ENCODE results near the gene MMP24. TPM values are rescaled to one million over a fixed set of nuclear protein-coding genes. Genes with fewer than 3 reads are reported as not detected.

Gene MMP24
- total and polyA plus RNA-seq, 5 donors, result 0.27 to 0.48 (median 0.40) TPM

DNA sequence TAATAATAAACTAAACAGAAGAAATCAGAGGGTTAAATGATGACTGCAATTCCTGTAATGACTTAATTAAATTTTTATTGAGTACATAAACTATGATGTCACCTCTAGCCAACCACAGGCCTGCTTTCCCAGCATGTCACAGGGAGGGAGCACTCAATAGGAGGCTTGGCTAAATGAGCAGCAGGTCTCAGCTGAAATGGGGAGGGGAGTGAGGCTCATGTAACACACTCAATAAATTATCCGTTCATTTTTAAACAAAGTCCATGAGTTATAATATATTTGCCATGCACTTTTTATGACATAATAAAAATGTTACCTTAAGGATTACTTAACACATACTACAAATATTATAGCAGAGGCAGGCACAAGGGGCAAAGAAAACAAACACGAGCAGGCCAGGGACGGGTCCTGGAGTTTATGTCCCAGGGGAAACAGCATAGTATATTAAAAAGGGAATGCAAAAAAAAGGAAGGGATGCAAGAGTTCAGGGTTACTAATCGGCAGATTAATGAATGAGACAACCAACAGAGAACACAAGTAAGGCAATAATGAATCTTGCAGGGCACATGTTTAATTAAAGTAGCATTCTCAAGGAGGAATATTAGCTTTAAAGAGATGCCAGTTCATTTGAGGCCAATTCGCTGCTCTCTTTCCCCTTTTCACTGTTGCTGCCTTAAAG, 92.8 kb downstream of the MMP24 start:
- 72% methylated on average over 5 of the region's 5 CpGs for WGBS
- intact Hi-C loops (cut with DNase I), result no loop called here
- no peak overlapping the region for H3K4me3 ChIP-seq (ENCODE audit: low read length)
- no peak for ATAC-seq
- H3K4me1 ChIP-seq (ENCODE audit: control insufficient read depth, insufficient read depth, low read length), result no peaks in the 10 kb centered on the region
- no peak for DNase-seq
- no peaks in the 10 kb centered on the region for H3K9me3 ChIP-seq (ENCODE audit: control insufficient read depth, low read length)
- H3K27ac ChIP-seq (ENCODE audit: low read length), result no peak overlapping the region
- H3K27me3 ChIP-seq (ENCODE audit: control insufficient read depth, insufficient read depth), result no peaks in the 10 kb centered on the region

DNA sequence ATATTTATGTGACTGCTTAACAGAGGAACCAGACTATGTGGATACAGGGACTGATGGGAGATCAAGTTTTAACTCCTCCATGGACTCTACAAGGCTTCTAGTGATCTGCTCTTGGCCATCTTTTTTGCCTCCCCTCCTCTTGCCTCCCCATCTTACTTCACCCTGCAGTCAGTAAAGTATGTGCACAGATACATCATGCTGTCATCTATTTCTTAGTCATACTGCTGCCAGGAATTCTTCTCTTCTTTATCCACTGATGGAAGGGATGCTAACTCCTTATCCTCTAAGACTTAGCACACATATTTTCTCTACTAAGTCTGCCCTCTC, 93.3 kb downstream of the MMP24 start:
- Histone ChIP-seq H3K27ac (ENCODE audit: low read length) (no peak overlapping the region), H3K27me3 (ENCODE audit: control insufficient read depth, insufficient read depth) (no peaks in the 10 kb centered on the region), H3K9me3 (ENCODE audit: control insufficient read depth, low read length) (no peaks in the 10 kb centered on the region), H3K4me1 (ENCODE audit: control insufficient read depth, insufficient read depth, low read length) (no peaks in the 10 kb centered on the region), H3K4me3 (ENCODE audit: low read length) (no peak overlapping the region)
- ATAC-seq, result no peak
- no peak for DNase-seq
- intact Hi-C loops (cut with DNase I), result no loop called here

DNA sequence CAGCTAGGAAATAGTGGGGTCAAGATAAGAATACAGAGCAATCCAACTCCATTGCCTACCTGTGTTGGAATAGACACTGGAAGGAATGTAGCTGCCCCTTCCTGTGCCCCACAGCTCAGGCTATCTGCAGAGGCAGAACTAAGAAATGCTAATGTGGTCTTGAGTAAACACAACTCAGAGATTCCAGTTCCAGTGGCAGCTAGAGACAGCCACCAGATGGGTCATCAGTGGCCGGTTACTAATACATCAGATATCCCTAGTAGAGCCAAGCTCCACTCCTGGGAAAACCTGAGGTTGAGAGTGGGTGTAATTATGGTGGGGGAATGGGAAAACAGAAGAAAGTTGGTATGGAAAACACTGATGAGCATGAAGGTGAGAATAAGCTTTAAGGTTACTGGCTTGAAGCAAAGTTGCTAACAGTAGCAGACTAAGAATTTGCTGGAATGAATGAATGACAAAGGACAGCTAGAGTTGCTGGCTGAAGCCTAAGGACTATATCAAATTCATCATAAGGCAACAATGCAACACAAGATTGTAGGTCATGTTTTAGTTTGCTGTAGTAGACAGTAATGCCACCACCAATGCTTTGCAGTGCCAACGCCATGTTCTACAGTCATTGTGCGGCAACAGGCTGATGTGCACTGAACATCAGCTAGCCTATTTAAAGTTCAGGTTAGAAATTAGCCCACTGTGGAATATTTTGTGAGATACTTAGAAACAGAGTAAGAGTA, 94.1 kb downstream of the MMP24 start:
- ATAC-seq, result no peak

DNA sequence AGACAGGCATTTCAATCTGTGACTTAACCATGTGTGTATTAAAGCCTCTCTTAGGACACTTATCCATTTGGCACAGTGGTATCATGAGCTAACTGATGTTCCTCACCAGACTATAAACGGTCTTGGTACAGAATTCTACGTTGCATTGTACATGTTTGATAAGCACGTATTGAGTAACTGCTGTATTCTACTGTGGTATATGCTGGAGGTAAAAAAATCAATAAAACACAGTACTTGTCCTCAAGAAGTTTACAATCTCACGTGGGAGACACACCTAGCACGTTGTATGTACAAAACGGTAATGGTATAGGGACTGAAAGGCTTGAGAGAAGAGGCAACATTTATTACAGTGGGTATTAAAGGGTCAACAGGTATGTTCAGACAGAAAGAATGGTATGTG, 98.9 kb downstream of the MMP24 start:
- ATAC-seq (no peak), DNase-seq (no peak)
- Histone ChIP-seq H3K27me3 (ENCODE audit: control insufficient read depth, insufficient read depth) (no peaks in the 10 kb centered on the region), H3K27ac (ENCODE audit: low read length) (no peak overlapping the region), H3K4me1 (ENCODE audit: control insufficient read depth, insufficient read depth, low read length) (no peaks in the 10 kb centered on the region), H3K9me3 (ENCODE audit: control insufficient read depth, low read length) (no peaks in the 10 kb centered on the region), H3K4me3 (ENCODE audit: low read length) (no peak overlapping the region)
- intact Hi-C loops (cut with DNase I), result no loop called here
- 87% methylated on average over 6 of the region's 6 CpGs for WGBS

More for the DNA sequence above, 94.1 kb downstream of the MMP24 start:
- no peak for DNase-seq
- 96% methylated on average over 3 of the region's 3 CpGs for WGBS
- Histone ChIP-seq H3K4me1 (ENCODE audit: control insufficient read depth, insufficient read depth, low read length) (no peaks in the 10 kb centered on the region), H3K27me3 (ENCODE audit: control insufficient read depth, insufficient read depth) (no peaks in the 10 kb centered on the region), H3K27ac (ENCODE audit: low read length) (no peak overlapping the region), H3K9me3 (ENCODE audit: control insufficient read depth, low read length) (no peaks in the 10 kb centered on the region), H3K4me3 (ENCODE audit: low read length) (no peak overlapping the region)
- intact Hi-C loops (cut with DNase I), result no loop called here

DNA sequence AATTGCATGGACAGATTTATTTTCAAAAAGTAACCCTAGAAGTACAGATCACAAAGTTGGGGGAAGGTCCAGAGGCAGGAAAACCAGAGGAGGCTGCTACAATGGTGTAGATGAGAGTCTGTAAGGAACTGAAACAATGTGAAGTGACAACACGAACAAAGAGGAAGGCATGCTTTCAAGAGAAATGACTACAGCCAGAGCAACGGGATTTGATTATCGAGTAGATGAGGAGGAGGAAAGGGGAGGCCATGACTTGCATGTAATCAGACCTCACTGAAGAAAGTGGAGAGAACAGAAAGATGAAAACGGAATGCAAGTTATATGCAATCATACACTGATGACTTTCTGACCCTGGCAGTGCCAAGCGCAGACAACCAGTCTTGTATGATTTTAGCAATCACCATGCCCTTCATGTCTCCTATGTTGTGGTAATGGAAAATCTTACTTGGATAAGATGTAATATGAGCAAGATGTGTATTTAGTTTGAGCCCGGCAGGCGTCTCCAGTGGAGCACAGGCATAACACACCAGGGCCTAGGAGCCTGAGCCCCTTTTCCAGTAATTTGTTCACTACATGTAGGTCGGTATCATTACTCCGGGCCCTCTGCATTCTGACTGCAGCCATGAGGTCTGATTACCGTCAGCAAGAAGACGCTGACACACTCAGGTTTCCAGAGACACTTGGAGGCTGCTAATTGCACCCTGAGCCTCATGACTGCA, 99.7 kb downstream of the MMP24 start:
- H3K27ac ChIP-seq (ENCODE audit: low read length), result no peak overlapping the region
- H3K4me1 ChIP-seq (ENCODE audit: control insufficient read depth, insufficient read depth, low read length), result no peaks in the 10 kb centered on the region
- ATAC-seq (peak in 1 of 2 donors; percentile 13), DNase-seq (no peak)
- intact Hi-C loops (cut with DNase I), result no loop called here
- no peaks in the 10 kb centered on the region for H3K9me3 ChIP-seq (ENCODE audit: control insufficient read depth, low read length)
- H3K27me3 ChIP-seq (ENCODE audit: control insufficient read depth, insufficient read depth), result no peaks in the 10 kb centered on the region
- WGBS, result 75% methylated on average over 11 of the region's 11 CpGs
- no peak overlapping the region for H3K4me3 ChIP-seq (ENCODE audit: low read length)

Other genes with a start within 250 kb of the MMP24 start
- gene TRPC4AP, start 133.9 kb upstream of the MMP24 start, total RNA-seq, result 10 to 100 TPM; 34.3 to 44.6 (median 36.6) TPM
- 29.1 TPM for gene TRPC4AP, start 133.9 kb upstream of the MMP24 start, polyA plus RNA-seq
- gene EDEM2, start 79.4 kb upstream of the MMP24 start, total RNA-seq, result 10 to 100 TPM; 15.1 to 25.9 (median 15.4) TPM
- gene EDEM2, start 79.4 kb upstream of the MMP24 start, polyA plus RNA-seq, result 11.8 TPM
- 10 to 100 TPM; 12.9 to 43.7 (median 22.4) TPM for gene PROCR, start 54.6 kb upstream of the MMP24 start, total RNA-seq
- gene PROCR, start 54.6 kb upstream of the MMP24 start, polyA plus RNA-seq, result 28.0 TPM
- gene MMP24OS, start 51.4 kb downstream of the MMP24 start, total RNA-seq, result 10 to 100 TPM; 45.1 to 65.0 (median 48.6) TPM
- gene MMP24OS, start 51.4 kb downstream of the MMP24 start, polyA plus RNA-seq, result 47.1 TPM
- gene EIF6, start 58.1 kb downstream of the MMP24 start, total RNA-seq, result 10 to 100 TPM; 36.2 to 57.3 (median 41.4) TPM
- gene EIF6, start 58.1 kb downstream of the MMP24 start, polyA plus RNA-seq, result 37.7 TPM
- not detected for gene FAM83C, start 65.7 kb downstream of the MMP24 start, total RNA-seq
- gene FAM83C, start 65.7 kb downstream of the MMP24 start, polyA plus RNA-seq, result not detected
- gene UQCC1, start 185.3 kb downstream of the MMP24 start, total RNA-seq, result 100 to 1,000 TPM in 1 of 4 donors, 10 to 100 TPM in 3; 79.0 to 127 (median 84.3) TPM
- gene UQCC1, start 185.3 kb downstream of the MMP24 start, polyA plus RNA-seq, result 67.2 TPM
- gene GDF5, start 211.5 kb downstream of the MMP24 start, total RNA-seq, result under 1 TPM in 3 of 4 donors, not detected in 1; 0.09 to 0.17 (median 0.11) TPM
- 0.05 TPM for gene GDF5, start 211.5 kb downstream of the MMP24 start, polyA plus RNA-seq
- gene CEP250, start 228.9 kb downstream of the MMP24 start, total RNA-seq, result 10 to 100 TPM; 12.2 to 22.0 (median 18.5) TPM
- gene CEP250, start 228.9 kb downstream of the MMP24 start, polyA plus RNA-seq, result 11.0 TPM

All from right cardiac atrium (tissue), 5 donors.